H1 (cell line): ENCODE results near the gene ASS1. TPM values are rescaled to one million over a fixed set of nuclear protein-coding genes. Genes with fewer than 3 reads are reported as not detected.

Source experiments
- CTCF ChIA-PET: fragments of 300-600 bp; sonication (Branson Sonifier 250); formaldehyde crosslinking; loops from one replicate; lab custom pipeline; 2021; ENCODE audit not compliant: partially characterized antibody; lab: Charles Lee
- POLR2A ChIA-PET: fragments of 300-600 bp; sonication (Branson Sonifier 250); formaldehyde crosslinking; loops from one replicate; lab custom pipeline; 2021; ENCODE audit warnings: inconsistent platforms; ENCODE audit not compliant: partially characterized antibody; lab: Charles Lee
- DNase-seq, 2 experiments: peaks; one replicate each; pipeline versions ENCODE4 v3.0.0 to v3.0.0-alpha.2; 2010 to 2022; ENCODE audit warnings: low spot score in 2 of 2, low read depth in 1 of 2, mixed read lengths in 1 of 2
- FAIRE-seq: peaks from 2 replicates; lab custom pipeline; 2011; peaks lifted over from hg19 to GRCh38; lab: Jason Lieb, UNC
- H2AFZ ChIP-seq: 2 replicates; pipeline ENCODE4 v1.8.1; 2012; ENCODE audit warnings: low read length, inconsistent platforms
- H2AK5ac ChIP-seq: 2 replicates; pipeline ENCODE4 v1.6.1; 2013; ENCODE audit warnings: low read depth, low read length
- H2BK120ac ChIP-seq: replicated peaks from 2 replicates; pipeline ENCODE3; 2013; ENCODE audit warnings: low read depth, low read length, inconsistent platforms
- H2BK12ac ChIP-seq: 2 replicates; pipeline ENCODE4 v1.6.1; 2013; ENCODE audit warnings: low read depth, low read length
- H2BK15ac ChIP-seq: 2 replicates; pipeline ENCODE4 v1.6.1; 2013; ENCODE audit warnings: low read length
- H2BK20ac ChIP-seq: 2 replicates; pipeline ENCODE4 v1.6.1; 2013; ENCODE audit warnings: low read length
- H2BK5ac ChIP-seq: 2 replicates; pipeline ENCODE4 v1.6.1; 2013; ENCODE audit warnings: low read depth, low read length
- H3K14ac ChIP-seq: 2 replicates; pipeline ENCODE4 v1.6.1; 2013; ENCODE audit warnings: inconsistent platforms; ENCODE audit not compliant: insufficient read length
- H3K18ac ChIP-seq: 2 replicates; pipeline ENCODE4 v1.6.1; 2013; ENCODE audit warnings: low read length; ENCODE audit errors: extremely low read depth
- H3K23ac ChIP-seq: 2 replicates; pipeline ENCODE4 v1.6.1; 2013; ENCODE audit warnings: inconsistent platforms; ENCODE audit not compliant: insufficient read length
- H3K23me2 ChIP-seq: 2 replicates; pipeline ENCODE4 v1.6.1; 2013; ENCODE audit warnings: low read depth, low read length
- H3K27ac ChIP-seq: 2 replicates; pipeline ENCODE4 v1.6.1; 2011; ENCODE audit warnings: low read depth, low read length, inconsistent platforms
- H3K27me3 ChIP-seq, 4 experiments: replicated peaks in 1 of 4; 1 replicate in 1 of 4; 2 replicates in 3 of 4; pipeline versions ENCODE4 v1.6.1 to v1.8.1; 2011 to 2013; ENCODE audit warnings: low read length in 3 of 4, mild to moderate bottlenecking in 3 of 4, inconsistent platforms in 2 of 4, mixed read lengths in 2 of 4, moderate library complexity in 1 of 4; ENCODE audit not compliant: control insufficient read depth in 3 of 4, insufficient read depth in 3 of 4; ENCODE audit errors: extremely low read depth in 1 of 4
- H3K36me3 ChIP-seq, 4 experiments: 2 replicates each; pipeline versions ENCODE4 v1.6.1 to v1.8.1; 2011 to 2013; ENCODE audit warnings: mild to moderate bottlenecking in 4 of 4, low read length in 3 of 4, moderate library complexity in 2 of 4, control low read depth in 1 of 4, inconsistent platforms in 1 of 4; ENCODE audit not compliant: insufficient read depth in 4 of 4, control insufficient read depth in 2 of 4
- H3K4ac ChIP-seq: replicated peaks from 2 replicates; pipeline ENCODE3; 2013; ENCODE audit warnings: low read length, low read depth, mixed read lengths, inconsistent platforms; ENCODE audit not compliant: insufficient read length
- H3K4me1 ChIP-seq, 4 experiments: replicated peaks in 1 of 4; 1 replicate in 1 of 4; 2 replicates in 3 of 4; pipeline versions ENCODE4 v1.6.1 to v1.8.1; 2011 to 2013; ENCODE audit warnings: low read length in 3 of 4, inconsistent platforms in 2 of 4, mixed read lengths in 1 of 4; ENCODE audit not compliant: insufficient read depth in 4 of 4, control insufficient read depth in 3 of 4
- H3K4me2 ChIP-seq, 2 experiments: 2 replicates each; pipeline versions ENCODE4 v1.6.1 to v1.8.1; 2011 to 2013; ENCODE audit warnings: low read depth in 2 of 2, low read length in 2 of 2, control low read depth in 1 of 2, inconsistent platforms in 1 of 2, mild to moderate bottlenecking in 1 of 2; ENCODE audit not compliant: insufficient read depth in 1 of 2
- H3K4me3 ChIP-seq, 4 experiments: fragments of 200-600, 300-600 bp in 1 of 4; sonication (generic), shearing (Covaris generic), sonication (Bioruptor Twin) in 1 of 4; 2 replicates each; pipeline versions ENCODE4 v1.5.1 to v1.8.1; 2011 to 2016; ENCODE audit warnings: low read length in 4 of 4, low read depth in 3 of 4, control low read depth in 2 of 4, inconsistent platforms in 2 of 4, mild to moderate bottlenecking in 2 of 4, mixed read lengths in 1 of 4, moderate library complexity in 1 of 4; ENCODE audit not compliant: insufficient read depth in 2 of 4; ENCODE audit errors: extremely low read depth in 1 of 4
- H3K56ac ChIP-seq: replicated peaks from 2 replicates; pipeline ENCODE3; 2013; ENCODE audit warnings: low read depth, mild to moderate bottlenecking, mixed read lengths, low read length, inconsistent platforms; ENCODE audit not compliant: insufficient read length
- H3K79me1 ChIP-seq: 2 replicates; pipeline ENCODE4 v1.6.1; 2013; ENCODE audit warnings: low read depth, low read length, control low read depth
- H3K79me2 ChIP-seq, 2 experiments: 2 replicates each; pipeline versions ENCODE4 v1.6.1 to v1.8.1; 2012 to 2013; ENCODE audit warnings: low read length in 2 of 2, mild to moderate bottlenecking in 2 of 2, inconsistent platforms in 1 of 2; ENCODE audit not compliant: insufficient read depth in 2 of 2, control insufficient read depth in 1 of 2
- H3K9ac ChIP-seq, 4 experiments: replicated peaks in 1 of 4; 1 replicate in 1 of 4; 2 replicates in 3 of 4; pipeline versions ENCODE4 v1.6.1 to v1.8.1; 2011 to 2013; ENCODE audit warnings: low read depth in 3 of 4, low read length in 3 of 4, control low read depth in 2 of 4, mild to moderate bottlenecking in 2 of 4, moderate library complexity in 2 of 4, inconsistent platforms in 1 of 4; ENCODE audit errors: extremely low read depth in 1 of 4
- H3K9me3 ChIP-seq, 2 experiments: 2 replicates each; pipeline versions ENCODE4 v1.6.1 to v1.8.1; 2012 to 2013; ENCODE audit warnings: mild to moderate bottlenecking in 2 of 2, moderate library complexity in 2 of 2, control low read depth in 1 of 2, inconsistent platforms in 1 of 2, low read depth in 1 of 2, low read length in 1 of 2, mixed read lengths in 1 of 2; ENCODE audit not compliant: insufficient read depth in 2 of 2
- H4K20me1 ChIP-seq, 2 experiments: replicated peaks in 1 of 2; 2 replicates each; pipeline versions ENCODE3 to v1.8.1; 2011 to 2013; ENCODE audit warnings: inconsistent platforms in 2 of 2, low read length in 2 of 2, mild to moderate bottlenecking in 1 of 2; ENCODE audit not compliant: insufficient read depth in 2 of 2, control insufficient read depth in 1 of 2
- H4K5ac ChIP-seq: 2 replicates; pipeline ENCODE4 v1.6.1; 2013; ENCODE audit warnings: low read length, low read depth, mixed read lengths, inconsistent platforms; ENCODE audit not compliant: insufficient read length
- H4K8ac ChIP-seq: 2 replicates; pipeline ENCODE4 v1.8.0; 2013; ENCODE audit warnings: mild to moderate bottlenecking, moderate library complexity, low read length, inconsistent platforms; ENCODE audit not compliant: insufficient read depth; ENCODE audit errors: extremely low read depth
- H4K91ac ChIP-seq: replicated peaks from 2 replicates; pipeline ENCODE3; 2013; ENCODE audit warnings: low read length, mixed read lengths, inconsistent platforms; ENCODE audit not compliant: insufficient read length
- ATF2 ChIP-seq: IDR thresholded peaks from 2 replicates; pipeline ENCODE4 v1.6.1; 2012; ENCODE audit warnings: low read length, inconsistent platforms
- WGBS, 2 experiments: shearing (Covaris generic) in 1 of 2; methylation state at CpG; one replicate each; pipeline versions ENCODE4 v1.1.6 to v1.1.7; 2013 to 2015; ENCODE audit warnings: low lambda C conversion rate in 2 of 2, mixed read lengths in 2 of 2, inconsistent platforms in 1 of 2, low coverage in 1 of 2, missing lambda C conversion rate in 1 of 2; ENCODE audit not compliant: insufficient replicate concordance in 2 of 2, insufficient coverage in 1 of 2, insufficient read length in 1 of 2; ENCODE audit errors: extremely low coverage in 1 of 2, missing lambda C conversion rate in 1 of 2; 5-methylcytosine and 5-hydroxymethylcytosine counted together
- polyA plus RNA-seq, 7 experiments: library from polyadenylated mRNA; depleted of rRNA in 3 of 7; stranded (reverse) in 5 of 7; unstranded in 2 of 7; fragments of >200 nt in 5 of 7; fragments of 200-250 nt in 2 of 7; gene quantifications; 1 replicate in 5 of 7; 2 replicates in 1 of 7; 4 replicates in 1 of 7; pipeline versions ENCODE4 v1.2.1 to v1.2.3, GENCODE V29; 2011 to 2013; ENCODE audit warnings: missing spikeins in 2 of 7, mixed read lengths in 2 of 7
- total RNA-seq: library from RNA; stranded (reverse); fragmentation: NEBNext Ultra II Directional; extraction: Animal tissue kit (Norgen Biotek cat#: 25700); gene quantifications from 2 replicates; pipeline ENCODE4 v1.2.1, GENCODE V29; 2021

ASS1 gene
- total and polyA plus RNA-seq, 2 of the 8 experiments (the other 6 are each of a cell fraction or from before 2014, with no cell fraction given): 108 to 296 TPM

- no peaks in the 10 kb centered on the region for H3K9me3 ChIP-seq
- peaks cover 2 to 3% of the 10 kb centered on the region in 2 experiments for H4K20me1 ChIP-seq
- no peaks in the 10 kb centered on the region for H3K79me2 ChIP-seq
- no peak overlapping the region for H2BK20ac ChIP-seq
- no peak overlapping the region for H4K91ac ChIP-seq
- no peaks in the 10 kb centered on the region for H3K27me3 ChIP-seq
- no peak overlapping the region for H3K4me3 ChIP-seq
- no peaks in the 10 kb centered on the region for H3K23me2 ChIP-seq
- no peak overlapping the region for H3K23ac ChIP-seq
- H3K36me3 ChIP-seq: peaks cover 0 to 17% (median 3%) of the 10 kb centered on the region in 4 experiments; a peak in 3 of 8 replicates
- H2AK5ac ChIP-seq: no peak overlapping the region
- H2BK15ac ChIP-seq: no peak overlapping the region
- ChIA-PET POLR2A (no interaction called here), CTCF (interaction anchor here (1.6 to 13.0 kb wide), 4 partner anchors 9 to 201 kb away, joined by 3 to 136 read pairs (median 14); no protein-coding TSS in a partner anchor)
- no peak overlapping the region for H2BK120ac ChIP-seq
- no peak overlapping the region for H2AFZ ChIP-seq
- H4K5ac ChIP-seq: no peak overlapping the region
- no peak overlapping the region for H3K4ac ChIP-seq
- H3K4me1 ChIP-seq: peaks cover 0 to 3% (median under 1%) of the 10 kb centered on the region in 4 experiments; a peak in 4 of 7 replicates
- WGBS, 2 experiments: 98% methylated on average over 15 of the region's 19 CpGs; no CpG with 5 or more reads in 1 of the 2 experiments
- no peak overlapping the region for H3K9ac ChIP-seq
- FAIRE-seq (no peak), DNase-seq (no peak)
- no peak overlapping the region for H3K14ac ChIP-seq
- H2BK12ac ChIP-seq: no peak overlapping the region
- no peak overlapping the region for H4K8ac ChIP-seq
- no peak overlapping the region for H2BK5ac ChIP-seq
- no peak overlapping the region for H3K18ac ChIP-seq
- no peak overlapping the region for H3K4me2 ChIP-seq
- no peak overlapping the region for H3K27ac ChIP-seq
- H3K79me1 ChIP-seq: no peaks in the 10 kb centered on the region
- H3K56ac ChIP-seq: no peak overlapping the region
- no peak for TF ChIP-seq ATF2
Measured at GRCh38 chr9:130479587-130479986, 34.8 kb downstream of the ASS1 start.
